H1 (cell line): ENCODE measurements around the gene EFCAB6. TPM values are rescaled to one million over a fixed set of nuclear protein-coding genes. Genes with fewer than 3 reads are reported as not detected.

Experiments used
- CTCF ChIA-PET: fragments of 300-600 bp; sonication (Branson Sonifier 250); formaldehyde crosslinking; loops from one replicate; lab custom pipeline; 2021; ENCODE audit not compliant: partially characterized antibody; lab: Charles Lee
- POLR2A ChIA-PET: fragments of 300-600 bp; sonication (Branson Sonifier 250); formaldehyde crosslinking; loops from one replicate; lab custom pipeline; 2021; ENCODE audit warnings: inconsistent platforms; ENCODE audit not compliant: partially characterized antibody; lab: Charles Lee
- DNase-seq, 2 experiments: peaks; one replicate each; pipeline versions ENCODE4 v3.0.0 to v3.0.0-alpha.2; 2010 to 2022; ENCODE audit warnings: low spot score in 2 of 2, low read depth in 1 of 2, mixed read lengths in 1 of 2
- FAIRE-seq: peaks from 2 replicates; lab custom pipeline; 2011; peaks lifted over from hg19 to GRCh38; lab: Jason Lieb, UNC
- H2AFZ ChIP-seq: 2 replicates; pipeline ENCODE4 v1.8.1; 2012; ENCODE audit warnings: low read length, inconsistent platforms
- H2AK5ac ChIP-seq: 2 replicates; pipeline ENCODE4 v1.6.1; 2013; ENCODE audit warnings: low read depth, low read length
- H2BK120ac ChIP-seq: replicated peaks from 2 replicates; pipeline ENCODE3; 2013; ENCODE audit warnings: low read depth, low read length, inconsistent platforms
- H2BK12ac ChIP-seq: 2 replicates; pipeline ENCODE4 v1.6.1; 2013; ENCODE audit warnings: low read depth, low read length
- H2BK15ac ChIP-seq: 2 replicates; pipeline ENCODE4 v1.6.1; 2013; ENCODE audit warnings: low read length
- H2BK20ac ChIP-seq: 2 replicates; pipeline ENCODE4 v1.6.1; 2013; ENCODE audit warnings: low read length
- H2BK5ac ChIP-seq: 2 replicates; pipeline ENCODE4 v1.6.1; 2013; ENCODE audit warnings: low read depth, low read length
- H3K14ac ChIP-seq: 2 replicates; pipeline ENCODE4 v1.6.1; 2013; ENCODE audit warnings: inconsistent platforms; ENCODE audit not compliant: insufficient read length
- H3K18ac ChIP-seq: 2 replicates; pipeline ENCODE4 v1.6.1; 2013; ENCODE audit warnings: low read length; ENCODE audit errors: extremely low read depth
- H3K23ac ChIP-seq: 2 replicates; pipeline ENCODE4 v1.6.1; 2013; ENCODE audit warnings: inconsistent platforms; ENCODE audit not compliant: insufficient read length
- H3K23me2 ChIP-seq: 2 replicates; pipeline ENCODE4 v1.6.1; 2013; ENCODE audit warnings: low read depth, low read length
- H3K27ac ChIP-seq: 2 replicates; pipeline ENCODE4 v1.6.1; 2011; ENCODE audit warnings: low read depth, low read length, inconsistent platforms
- H3K27me3 ChIP-seq, 4 experiments: replicated peaks in 1 of 4; 1 replicate in 1 of 4; 2 replicates in 3 of 4; pipeline versions ENCODE4 v1.6.1 to v1.8.1; 2011 to 2013; ENCODE audit warnings: low read length in 3 of 4, mild to moderate bottlenecking in 3 of 4, inconsistent platforms in 2 of 4, mixed read lengths in 2 of 4, moderate library complexity in 1 of 4; ENCODE audit not compliant: control insufficient read depth in 3 of 4, insufficient read depth in 3 of 4; ENCODE audit errors: extremely low read depth in 1 of 4
- H3K36me3 ChIP-seq, 4 experiments: 2 replicates each; pipeline versions ENCODE4 v1.6.1 to v1.8.1; 2011 to 2013; ENCODE audit warnings: mild to moderate bottlenecking in 4 of 4, low read length in 3 of 4, moderate library complexity in 2 of 4, control low read depth in 1 of 4, inconsistent platforms in 1 of 4; ENCODE audit not compliant: insufficient read depth in 4 of 4, control insufficient read depth in 2 of 4
- H3K4ac ChIP-seq: replicated peaks from 2 replicates; pipeline ENCODE3; 2013; ENCODE audit warnings: low read length, low read depth, mixed read lengths, inconsistent platforms; ENCODE audit not compliant: insufficient read length
- H3K4me1 ChIP-seq, 4 experiments: replicated peaks in 1 of 4; 1 replicate in 1 of 4; 2 replicates in 3 of 4; pipeline versions ENCODE4 v1.6.1 to v1.8.1; 2011 to 2013; ENCODE audit warnings: low read length in 3 of 4, inconsistent platforms in 2 of 4, mixed read lengths in 1 of 4; ENCODE audit not compliant: insufficient read depth in 4 of 4, control insufficient read depth in 3 of 4
- H3K4me2 ChIP-seq, 2 experiments: 2 replicates each; pipeline versions ENCODE4 v1.6.1 to v1.8.1; 2011 to 2013; ENCODE audit warnings: low read depth in 2 of 2, low read length in 2 of 2, control low read depth in 1 of 2, inconsistent platforms in 1 of 2, mild to moderate bottlenecking in 1 of 2; ENCODE audit not compliant: insufficient read depth in 1 of 2
- H3K4me3 ChIP-seq, 4 experiments: fragments of 200-600, 300-600 bp in 1 of 4; sonication (generic), shearing (Covaris generic), sonication (Bioruptor Twin) in 1 of 4; 2 replicates each; pipeline versions ENCODE4 v1.5.1 to v1.8.1; 2011 to 2016; ENCODE audit warnings: low read length in 4 of 4, low read depth in 3 of 4, control low read depth in 2 of 4, inconsistent platforms in 2 of 4, mild to moderate bottlenecking in 2 of 4, mixed read lengths in 1 of 4, moderate library complexity in 1 of 4; ENCODE audit not compliant: insufficient read depth in 2 of 4; ENCODE audit errors: extremely low read depth in 1 of 4
- H3K56ac ChIP-seq: replicated peaks from 2 replicates; pipeline ENCODE3; 2013; ENCODE audit warnings: low read depth, mild to moderate bottlenecking, mixed read lengths, low read length, inconsistent platforms; ENCODE audit not compliant: insufficient read length
- H3K79me1 ChIP-seq: 2 replicates; pipeline ENCODE4 v1.6.1; 2013; ENCODE audit warnings: low read depth, low read length, control low read depth
- H3K79me2 ChIP-seq, 2 experiments: 2 replicates each; pipeline versions ENCODE4 v1.6.1 to v1.8.1; 2012 to 2013; ENCODE audit warnings: low read length in 2 of 2, mild to moderate bottlenecking in 2 of 2, inconsistent platforms in 1 of 2; ENCODE audit not compliant: insufficient read depth in 2 of 2, control insufficient read depth in 1 of 2
- H3K9ac ChIP-seq, 4 experiments: replicated peaks in 1 of 4; 1 replicate in 1 of 4; 2 replicates in 3 of 4; pipeline versions ENCODE4 v1.6.1 to v1.8.1; 2011 to 2013; ENCODE audit warnings: low read depth in 3 of 4, low read length in 3 of 4, control low read depth in 2 of 4, mild to moderate bottlenecking in 2 of 4, moderate library complexity in 2 of 4, inconsistent platforms in 1 of 4; ENCODE audit errors: extremely low read depth in 1 of 4
- H3K9me3 ChIP-seq, 2 experiments: 2 replicates each; pipeline versions ENCODE4 v1.6.1 to v1.8.1; 2012 to 2013; ENCODE audit warnings: mild to moderate bottlenecking in 2 of 2, moderate library complexity in 2 of 2, control low read depth in 1 of 2, inconsistent platforms in 1 of 2, low read depth in 1 of 2, low read length in 1 of 2, mixed read lengths in 1 of 2; ENCODE audit not compliant: insufficient read depth in 2 of 2
- H4K20me1 ChIP-seq, 2 experiments: replicated peaks in 1 of 2; 2 replicates each; pipeline versions ENCODE3 to v1.8.1; 2011 to 2013; ENCODE audit warnings: inconsistent platforms in 2 of 2, low read length in 2 of 2, mild to moderate bottlenecking in 1 of 2; ENCODE audit not compliant: insufficient read depth in 2 of 2, control insufficient read depth in 1 of 2
- H4K5ac ChIP-seq: 2 replicates; pipeline ENCODE4 v1.6.1; 2013; ENCODE audit warnings: low read length, low read depth, mixed read lengths, inconsistent platforms; ENCODE audit not compliant: insufficient read length
- H4K8ac ChIP-seq: 2 replicates; pipeline ENCODE4 v1.8.0; 2013; ENCODE audit warnings: mild to moderate bottlenecking, moderate library complexity, low read length, inconsistent platforms; ENCODE audit not compliant: insufficient read depth; ENCODE audit errors: extremely low read depth
- H4K91ac ChIP-seq: replicated peaks from 2 replicates; pipeline ENCODE3; 2013; ENCODE audit warnings: low read length, mixed read lengths, inconsistent platforms; ENCODE audit not compliant: insufficient read length
- CTBP2 ChIP-seq: IDR thresholded peaks from 2 replicates; pipeline ENCODE4 v1.7.0; 2011; ENCODE audit warnings: borderline replicate concordance, mild to moderate bottlenecking, moderate library complexity, mixed read lengths, low read length; ENCODE audit not compliant: insufficient read depth, insufficient read length
- CTCF ChIP-seq, 3 experiments: IDR thresholded peaks; 1 replicate in 2 of 3; 2 replicates in 1 of 3; pipeline versions ENCODE4 v1.5.1 to v1.6.1; 2011; ENCODE audit warnings: low read length in 3 of 3, mild to moderate bottlenecking in 3 of 3, inconsistent platforms in 2 of 3, low read depth in 1 of 3, moderate library complexity in 1 of 3; ENCODE audit not compliant: insufficient read depth in 1 of 3; ENCODE audit errors: control extremely low read depth in 1 of 3
- EZH2 ChIP-seq: fragments of 200-600 bp; sonication (generic); IDR thresholded peaks from 2 replicates; pipeline ENCODE4 v1.7.1; 2012; ENCODE audit warnings: low read depth, mild to moderate bottlenecking, moderate library complexity, low read length, inconsistent platforms; ENCODE audit not compliant: severe bottlenecking
- GTF2F1 ChIP-seq: IDR thresholded peaks from 2 replicates; pipeline ENCODE4 v1.6.1; 2012; ENCODE audit warnings: low read depth, low read length, improper control_type of control experiment, borderline replicate concordance
- PHF8 ChIP-seq: fragments of 200-600 bp; sonication (generic); conservative IDR thresholded peaks from 2 replicates; pipeline ENCODE4 v1.7.1; 2012; ENCODE audit warnings: low read depth, mild to moderate bottlenecking, inconsistent platforms, low read length, moderate library complexity
- RFX5 ChIP-seq: IDR thresholded peaks from 2 replicates; pipeline ENCODE4 v1.6.1; 2011; ENCODE audit warnings: low read depth, low read length, improper control_type of control experiment, borderline replicate concordance
- WGBS, 2 experiments: shearing (Covaris generic) in 1 of 2; methylation state at CpG; one replicate each; pipeline versions ENCODE4 v1.1.6 to v1.1.7; 2013 to 2015; ENCODE audit warnings: low lambda C conversion rate in 2 of 2, mixed read lengths in 2 of 2, inconsistent platforms in 1 of 2, low coverage in 1 of 2, missing lambda C conversion rate in 1 of 2; ENCODE audit not compliant: insufficient replicate concordance in 2 of 2, insufficient coverage in 1 of 2, insufficient read length in 1 of 2; ENCODE audit errors: extremely low coverage in 1 of 2, missing lambda C conversion rate in 1 of 2; 5-methylcytosine and 5-hydroxymethylcytosine counted together
- polyA plus RNA-seq, 7 experiments: library from polyadenylated mRNA; depleted of rRNA in 3 of 7; stranded (reverse) in 5 of 7; unstranded in 2 of 7; fragments of >200 nt in 5 of 7; fragments of 200-250 nt in 2 of 7; gene quantifications; 1 replicate in 5 of 7; 2 replicates in 1 of 7; 4 replicates in 1 of 7; pipeline versions ENCODE4 v1.2.1 to v1.2.3, GENCODE V29; 2011 to 2013; ENCODE audit warnings: missing spikeins in 2 of 7, mixed read lengths in 2 of 7
- total RNA-seq: library from RNA; stranded (reverse); fragmentation: NEBNext Ultra II Directional; extraction: Animal tissue kit (Norgen Biotek cat#: 25700); gene quantifications from 2 replicates; pipeline ENCODE4 v1.2.1, GENCODE V29; 2021

Gene EFCAB6
- total and polyA plus RNA-seq, 2 of the 8 experiments (the other 6 are each of a cell fraction or from before 2014, with no cell fraction given), result 0.32 to 1.7 TPM

- Histone ChIP-seq H2BK5ac (no peak overlapping the region), H4K20me1 (peaks cover 6 to 10% of the 10 kb centered on the region in 2 experiments), H4K5ac (no peak overlapping the region), H3K36me3 (peaks cover 0 to 7% (median 3%) of the 10 kb centered on the region in 4 experiments; a peak in 3 of 8 replicates), H3K79me1 (peaks cover 6% of the 10 kb centered on the region; the same call in 1 of the 2 replicates), H3K18ac (no peak overlapping the region), H3K23ac (no peak overlapping the region), H3K4me3 (no peak overlapping the region), H2BK12ac (no peak overlapping the region), H2BK120ac (no peak overlapping the region), H3K4ac (no peak overlapping the region), H3K4me2 (no peak overlapping the region), H3K27me3 (no peaks in the 10 kb centered on the region), H2AFZ (no peak overlapping the region), H2BK15ac (no peak overlapping the region), H3K9me3 (no peaks in the 10 kb centered on the region), H4K91ac (no peak overlapping the region), H2BK20ac (no peak overlapping the region), H4K8ac (peak overlapping the region; percentile 28; the same call in 1 of the 2 replicates), H3K23me2 (no peaks in the 10 kb centered on the region), H2AK5ac (no peak overlapping the region), H3K14ac (no peak overlapping the region), H3K79me2 (no peaks in the 10 kb centered on the region), H3K9ac (no peak overlapping the region), H3K4me1 (peaks cover 0 to 6% (median 2%) of the 10 kb centered on the region in 4 experiments; a peak in 6 of 7 replicates), H3K27ac (no peak overlapping the region), H3K56ac (no peak overlapping the region)
- ChIA-PET POLR2A (interaction anchor here (0.9 to 1.5 kb wide), 2 partner anchors 30 to 32 kb away, joined by 3 read pairs; no protein-coding TSS in a partner anchor), CTCF (interaction anchor here (0.5 to 3.4 kb wide), 13 partner anchors 9 to 1875 kb away, joined by 3 to 28 read pairs (median 4); no protein-coding TSS in a partner anchor)
- no peak for FAIRE-seq
- no peak for DNase-seq
- 82% methylated on average over 16 of the region's 20 CpGs; no CpG with 5 or more reads in 1 of the 2 experiments for WGBS, 2 experiments
- TF ChIP-seq EZH2, result no peak
- no peak for TF ChIP-seq GTF2F1
- TF ChIP-seq PHF8, result no peak
- TF ChIP-seq CTCF (IDR thresholded peaks at IDR 0.05; ENCODE audit: control extremely low read depth in 1 of 3, insufficient read depth in 1 of 3, low read depth in 1 of 3, low read length in 3 of 3), result peak; percentile 37 to 55 (median 38)
- no peak for TF ChIP-seq CTBP2
- TF ChIP-seq RFX5, result no peak
Observed at GRCh38 chr22:43828998-43829782, 17.1 kb upstream of the EFCAB6 start.
